Fibroblast of pulmonary artery (primary cell): ENCODE measurements around the gene EIF5A.

Source experiments
- DNase-seq: peaks from one replicate; pipeline ENCODE4 v3.0.0-alpha.2; 2010; ENCODE audit warnings: low read depth
- H3K4me3 ChIP-seq: replicated peaks from 2 replicates; pipeline ENCODE4 v1.5.1; 2011; ENCODE audit warnings: low read depth, mild to moderate bottlenecking, control low read depth, low read length, moderate library complexity
- CTCF ChIP-seq: IDR thresholded peaks from 2 replicates; pipeline ENCODE4 v1.5.1; 2011; ENCODE audit warnings: mild to moderate bottlenecking, control low read depth, low read length, inconsistent platforms; ENCODE audit errors: missing control alignments

EIF5A gene

GRCh38 chr17:7355053-7355452 lies 47.6 kb downstream of the EIF5A start, which contains the start of gene TMEM95:
Gene TMEM95 (plus strand): TSS chr17:7355156. CDS start chr17:7355205, 49 bp downstream.
- TF ChIP-seq CTCF: no peak
- no peak within 1 kb of the TSS for H3K4me3 ChIP-seq
- no peak for DNase-seq

GRCh38 chr17:7355573-7355972 lies 48.1 kb downstream of the EIF5A start:
- no peak overlapping the region for H3K4me3 ChIP-seq
- DNase-seq: no peak
- no peak for TF ChIP-seq CTCF

- H3K4me3 ChIP-seq: no peak overlapping the region
- TF ChIP-seq CTCF: peak; percentile 80
- peak; percentile 74 for DNase-seq
Measured at GRCh38 chr17:7356072-7356549, 48.7 kb downstream of the EIF5A start.

GRCh38 chr17:7356756-7357155 lies 49.3 kb downstream of the EIF5A start:
- no peak for TF ChIP-seq CTCF
- no peak for DNase-seq
- no peak overlapping the region for H3K4me3 ChIP-seq

GRCh38 chr17:7357381-7357780 lies 50.0 kb downstream of the EIF5A start:
- TF ChIP-seq CTCF: no peak
- DNase-seq: no peak

GRCh38 chr17:7361906-7362305 lies 54.5 kb downstream of the EIF5A start:
- TF ChIP-seq CTCF: no peak
- DNase-seq: no peak
- no peak overlapping the region for H3K4me3 ChIP-seq

More at GRCh38 chr17:7357381-7357780, 50.0 kb downstream of the EIF5A start:
- H3K4me3 ChIP-seq: no peak overlapping the region
